K562 (cell line): ENCODE results near the gene PRSS12. TPM values are rescaled to one million over a fixed set of nuclear protein-coding genes. Genes with fewer than 3 reads are reported as not detected.

Experiments
- ATAC-seq: fragments of 200-7000 bp; cut with Tn5 transposase; 3 replicates; pipeline ENCODE4 v1.9.1; 2020; ENCODE audit warnings: moderate library complexity
- BruUV-seq: library from RNA; stranded (reverse); fragments of 400-500 nt; replicated peaks from 2 replicates; lab custom pipeline; 2021; lab: Mats Ljungman, UMichigan
- CTCF ChIA-PET: fragments of 300-600 bp; formaldehyde crosslinking; extraction: SDS; loops from one replicate; lab custom pipeline; 2021; ENCODE audit warnings: low intra/inter-chr PET ratio; lab: Yijun Ruan, JAX
- POLR2A ChIA-PET: fragments of 300-600, 350-650 bp; sonication (Branson Sonifier 250); formaldehyde crosslinking; extraction: SDS; loops from one replicate; lab custom pipeline; 2021; ENCODE audit warnings: antibody characterized with exemption, inconsistent platforms; lab: Yijun Ruan, JAX
- DNase-seq, 4 experiments: peaks; one replicate each; pipeline versions ENCODE4 v3.0.0 to v3.0.0-alpha.2; 2011 to 2018; ENCODE audit warnings: low spot score in 3 of 4, mixed read lengths in 3 of 4; ENCODE audit errors: extremely low read depth in 1 of 4
- FAIRE-seq: peaks from 2 replicates; lab custom pipeline; 2011; peaks lifted over from hg19 to GRCh38; lab: Jason Lieb, UNC
- H2AFZ ChIP-seq: 2 replicates; pipeline ENCODE4 v1.6.0; 2011; ENCODE audit warnings: low read depth, low read length, control low read depth, inconsistent platforms
- H3K27ac ChIP-seq: fragments of 200-600 bp; 3 replicates; pipeline ENCODE4 v1.8.0; 2011; ENCODE audit warnings: low read depth, mild to moderate bottlenecking, control low read depth, inconsistent platforms, low read length, moderate library complexity, mixed read lengths; ENCODE audit errors: extremely low read depth
- H3K27me3 ChIP-seq, 2 experiments: fragments of 300-600 bp in 1 of 2; 2 replicates in 1 of 2; 3 replicates in 1 of 2; pipeline versions ENCODE4 v1.6.0 to v1.8.0; 2011; ENCODE audit warnings: inconsistent platforms in 2 of 2, low read length in 2 of 2, mild to moderate bottlenecking in 1 of 2, mixed read lengths in 1 of 2, moderate library complexity in 1 of 2; ENCODE audit not compliant: control insufficient read depth in 2 of 2, insufficient read depth in 2 of 2
- H3K36me3 ChIP-seq: fragments of 300-600 bp; 3 replicates; pipeline ENCODE4 v1.8.0; 2011; ENCODE audit warnings: mild to moderate bottlenecking, low read length, inconsistent platforms; ENCODE audit not compliant: control insufficient read depth, insufficient read depth
- H3K4me1 ChIP-seq, 2 experiments: fragments of 200-600 bp in 1 of 2; replicated peaks in 1 of 2; 2 replicates in 1 of 2; 3 replicates in 1 of 2; pipeline versions ENCODE4 v1.5.1 to v1.8.0; 2011; ENCODE audit warnings: inconsistent platforms in 2 of 2, low read length in 2 of 2, mild to moderate bottlenecking in 1 of 2, mixed read lengths in 1 of 2, moderate library complexity in 1 of 2; ENCODE audit not compliant: control insufficient read depth in 2 of 2, insufficient read depth in 2 of 2
- H3K4me2 ChIP-seq: 2 replicates; pipeline ENCODE4 v1.6.1; 2011; ENCODE audit warnings: low read length, control low read depth, inconsistent platforms, mixed read lengths; ENCODE audit not compliant: insufficient read depth
- H3K4me3 ChIP-seq: fragments of 200-600 bp; sonication (generic), shearing (Covaris generic); 2 replicates; pipeline ENCODE4 v1.5.1; 2016; ENCODE audit warnings: control low read depth, inconsistent platforms
- H3K79me2 ChIP-seq: fragments of 200-600 bp; 3 replicates; pipeline ENCODE4 v1.8.0; 2011; ENCODE audit warnings: low read length, inconsistent platforms; ENCODE audit not compliant: control insufficient read depth, insufficient read depth
- H3K9ac ChIP-seq, 2 experiments: 2 replicates each; pipeline versions ENCODE4 v1.6.0 to v1.6.1; 2011; ENCODE audit warnings: low read depth in 2 of 2, low read length in 2 of 2, control low read depth in 1 of 2, inconsistent platforms in 1 of 2, mild to moderate bottlenecking in 1 of 2, mixed read lengths in 1 of 2; ENCODE audit not compliant: insufficient read depth in 1 of 2
- H3K9me1 ChIP-seq: one replicate; pipeline ENCODE4 v1.6.0; 2011; ENCODE audit warnings: inconsistent platforms, mild to moderate bottlenecking, low read length, moderate library complexity; ENCODE audit not compliant: control insufficient read depth, insufficient read depth
- H3K9me3 ChIP-seq: replicated peaks from 2 replicates; pipeline ENCODE4 v1.5.1; 2011; ENCODE audit warnings: low read depth, low read length, inconsistent platforms; ENCODE audit not compliant: control insufficient read depth, insufficient read depth
- H4K20me1 ChIP-seq: replicated peaks from 2 replicates; pipeline ENCODE4 v1.6.1; 2011; ENCODE audit warnings: low read length, inconsistent platforms, mixed read lengths; ENCODE audit not compliant: control insufficient read depth, insufficient read depth
- AFF4 ChIP-seq: sonication (generic); formaldehyde crosslinking; IDR thresholded peaks from 2 replicates; pipeline ENCODE4 v1.8.0; 2023; ENCODE audit warnings: mild to moderate bottlenecking, missing genetic modification reagents
- E2F3 ChIP-seq: fragments of 250-450 bp; sonication (Bioruptor Pico); IDR thresholded peaks from 2 replicates; pipeline ENCODE4 v1.4.0; 2020; ENCODE audit warnings: mild to moderate bottlenecking
- ELF4 ChIP-seq: fragments of 450-650 bp; formaldehyde crosslinking; IDR thresholded peaks from 2 replicates; pipeline ENCODE4 v1.4.0; 2022; ENCODE audit warnings: missing genetic modification characterization
- IRF2 ChIP-seq: sonication (generic); formaldehyde crosslinking; IDR thresholded peaks from 2 replicates; pipeline ENCODE4 v1.8.1; 2022; ENCODE audit warnings: mild to moderate bottlenecking, missing genetic modification reagents
- KAT2B ChIP-seq: IDR thresholded peaks from one replicate; pipeline ENCODE4 v1.6.1; 2012; ENCODE audit warnings: low read depth, mild to moderate bottlenecking, control low read depth, inconsistent platforms, low read length, moderate library complexity
- MAFF ChIP-seq: IDR thresholded peaks from 2 replicates; pipeline ENCODE4 v1.6.1; 2012; ENCODE audit warnings: low read length, improper control_type of control experiment
- MAFG ChIP-seq: fragments of 450-650 bp; conservative IDR thresholded peaks from 2 replicates; pipeline ENCODE4 v1.6.1; 2016; ENCODE audit warnings: missing genetic modification characterization, missing compliant biosample characterization
- NFE2 ChIP-seq: IDR thresholded peaks from 2 replicates; pipeline ENCODE4 v1.6.1; 2014; ENCODE audit warnings: antibody characterized with exemption, low read depth
- POLR2AphosphoS2 ChIP-seq: IDR thresholded peaks from 2 replicates; pipeline ENCODE4 v1.6.1; 2012; ENCODE audit warnings: low read length, improper control_type of control experiment
- RNF2 ChIP-seq: sonication (generic); IDR thresholded peaks from 2 replicates; pipeline ENCODE4 v1.6.1; 2016
- TBL1XR1 ChIP-seq, 2 experiments: IDR thresholded peaks; 2 replicates each; pipeline ENCODE4 v1.6.1; 2012; ENCODE audit warnings: improper control_type of control experiment in 2 of 2, low read length in 2 of 2, mild to moderate bottlenecking in 1 of 2
- ZNF316 ChIP-seq: fragments of 450-650 bp; IDR thresholded peaks from 2 replicates; pipeline ENCODE4 v1.6.1; 2016
- ZNF449 ChIP-seq: fragments of 250-450 bp; sonication (Bioruptor Pico); IDR thresholded peaks from 2 replicates; pipeline ENCODE4 v1.8.0; 2022; ENCODE audit warnings: moderate library complexity, mild to moderate bottlenecking, inconsistent platforms
- ZNF583 ChIP-seq: fragments of 250-450 bp; sonication (Bioruptor Pico); IDR thresholded peaks from 2 replicates; pipeline ENCODE4 v1.4.0; 2020
- ZSCAN29 ChIP-seq: fragments of 450-650 bp; IDR thresholded peaks from 2 replicates; pipeline ENCODE4 v1.6.1; 2017
- WGBS: fragments of 100-300 bp; shearing (Covaris generic); methylation state at CpG from one replicate; pipeline ENCODE4 v1.1.6; 2016; ENCODE audit warnings: low coverage, mixed read lengths; ENCODE audit not compliant: insufficient coverage; ENCODE audit errors: missing lambda C conversion rate; 5-methylcytosine and 5-hydroxymethylcytosine counted together
- in situ Hi-C: fragments of 300-500 bp; cut with MboI; formaldehyde crosslinking; loops from 4 replicates; pipeline ENCODE4 v1.15.0; 2018; ENCODE audit warnings: inconsistent platforms, mixed read lengths
- intact Hi-C: fragments of 100-400 bp; cut with micrococcal nuclease; formaldehyde crosslinking; loops from 2 replicates; pipeline ENCODE4 v1.14.2; 2022
- polyA plus RNA-seq, 8 experiments: library from polyadenylated mRNA; depleted of rRNA in 4 of 8; stranded (reverse) in 5 of 8; unstranded in 3 of 8; fragments of >200 nt; fragmentation: Nextera tagmentation in 2 of 8; fragmentation: Illumina TruSeq in 1 of 8; extraction: Ambion mirVana in 2 of 8; extraction: Trizol in 1 of 8; gene quantifications; 2 replicates each; pipeline versions ENCODE4 v1.2.1 to v1.2.3, GENCODE V29; 2011 to 2014; ENCODE audit warnings: inconsistent platforms in 1 of 8, missing spikeins in 1 of 8
- total RNA-seq, 7 experiments: library from RNA; depleted of rRNA in 6 of 7; stranded (reverse); fragments of >200 nt in 6 of 7; fragmentation: Illumina TruSeq in 2 of 7; extraction: Trizol in 2 of 7; gene quantifications; 2 replicates each; pipeline versions ENCODE4 v1.2.1 to v1.2.3, GENCODE V29; 2011 to 2021; ENCODE audit warnings: low replicate concordance in 1 of 7
- TF ChIP-seq, protein P1 (sequence below): IDR thresholded peaks from 2 replicates; pipeline ENCODE4 v1.6.1; 2014; ENCODE audit warnings: antibody characterized with exemption

Gene PRSS12
- total and polyA plus RNA-seq, 9 of the 15 experiments (the other 6 are each of a cell fraction or from before 2014, with no cell fraction given), result 0.06 to 0.11 (median 0.09) TPM; not detected in 6

GRCh38 chr4:118268780-118269179 is 84.0 kb downstream of the PRSS12 start:
- Histone ChIP-seq H4K20me1 (no peaks in the 10 kb centered on the region), H3K27ac (no peak overlapping the region), H3K9me3 (no peaks in the 10 kb centered on the region), H3K9me1 (no peaks in the 10 kb centered on the region), H3K79me2 (no peaks in the 10 kb centered on the region), H3K9ac (no peak overlapping the region), H2AFZ (no peak overlapping the region), H3K36me3 (no peaks in the 10 kb centered on the region), H3K4me1 (no peaks in the 10 kb centered on the region), H3K27me3 (no peaks in the 10 kb centered on the region), H3K4me2 (no peak overlapping the region), H3K4me3 (no peak overlapping the region)
- ATAC-seq, result no peak
- in situ Hi-C loops (no loop called here), intact Hi-C loops (no loop called here)
- TF ChIP-seq, protein P1, sequence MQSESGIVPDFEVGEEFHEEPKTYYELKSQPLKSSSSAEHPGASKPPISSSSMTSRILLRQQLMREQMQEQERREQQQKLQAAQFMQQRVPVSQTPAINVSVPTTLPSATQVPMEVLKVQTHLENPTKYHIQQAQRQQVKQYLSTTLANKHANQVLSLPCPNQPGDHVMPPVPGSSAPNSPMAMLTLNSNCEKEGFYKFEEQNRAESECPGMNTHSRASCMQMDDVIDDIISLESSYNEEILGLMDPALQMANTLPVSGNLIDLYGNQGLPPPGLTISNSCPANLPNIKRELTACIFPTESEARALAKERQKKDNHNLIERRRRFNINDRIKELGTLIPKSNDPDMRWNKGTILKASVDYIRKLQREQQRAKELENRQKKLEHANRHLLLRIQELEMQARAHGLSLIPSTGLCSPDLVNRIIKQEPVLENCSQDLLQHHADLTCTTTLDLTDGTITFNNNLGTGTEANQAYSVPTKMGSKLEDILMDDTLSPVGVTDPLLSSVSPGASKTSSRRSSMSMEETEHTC, result no peak
- TF ChIP-seq ZSCAN29 (no peak), ZNF316 (0 out of 2 replicates have a peak, but pooled peaks have one; percentile 22), POLR2AphosphoS2 (no peak), ELF4 (no peak), MAFG (tag) (peak; percentile 53), ZNF449 (CRISPR knock-in tag) (no peak), MAFF (peak; percentile 43; the same call in 1 of the 2 replicates), TBL1XR1 (IDR thresholded peaks at IDR 0.05; ENCODE audit: low read length in 2 of 2) (no peak), E2F3 (no peak), AFF4 (CRISPR knock-in tag) (no peak), RNF2 (no peak), NFE2 (peak; percentile 42), KAT2B (no peak), IRF2 (no peak), ZNF583 (CRISPR knock-in tag) (no peak)
- CTCF ChIA-PET, result no interaction called here
- FAIRE-seq, result no peak
- WGBS, result 0% methylated on average over 3 of the region's 3 CpGs
- POLR2A ChIA-PET, result no interaction called here
- BruUV-seq, result no TSS peak
- DNase-seq, result no peak
